ENCODE measurements around the gene ARFRP1. TPM values are rescaled to one million over a fixed set of nuclear protein-coding genes. Genes with fewer than 3 reads are reported as not detected.

The ARFRP1 gene
- total and polyA plus RNA-seq, 2 of the 13 experiments (the other 11 are each of a cell fraction or from before 2014, with no cell fraction given) = 32.0 to 51.1 TPM

GRCh38 chr20:63699466-63700198, 8.1 kb downstream of the ARFRP1 start (continued):
- TF ChIP-seq CHD2 (IDR thresholded peaks at IDR 0.05; ENCODE audit: low read depth, low read length) = 0 out of 2 replicates have a peak, but pooled peaks have one; percentile 25
- 0 out of 2 replicates have a peak, but pooled peaks have one; percentile 53 for TF ChIP-seq ZNF333 (CRISPR knock-in tag; IDR thresholded peaks at IDR 0.05; ENCODE audit: borderline replicate concordance)
- no peak for TF ChIP-seq ZNF225 (CRISPR knock-in tag; IDR thresholded peaks at IDR 0.05)
- no peak for TF ChIP-seq ZSCAN21 (CRISPR knock-in tag; IDR thresholded peaks at IDR 0.05; ENCODE audit: borderline replicate concordance)
- 0 out of 2 replicates have a peak, but pooled peaks have one; percentile 48 for TF ChIP-seq ZNF547 (CRISPR knock-in tag; IDR thresholded peaks at IDR 0.05)
- TF ChIP-seq, protein P1, sequence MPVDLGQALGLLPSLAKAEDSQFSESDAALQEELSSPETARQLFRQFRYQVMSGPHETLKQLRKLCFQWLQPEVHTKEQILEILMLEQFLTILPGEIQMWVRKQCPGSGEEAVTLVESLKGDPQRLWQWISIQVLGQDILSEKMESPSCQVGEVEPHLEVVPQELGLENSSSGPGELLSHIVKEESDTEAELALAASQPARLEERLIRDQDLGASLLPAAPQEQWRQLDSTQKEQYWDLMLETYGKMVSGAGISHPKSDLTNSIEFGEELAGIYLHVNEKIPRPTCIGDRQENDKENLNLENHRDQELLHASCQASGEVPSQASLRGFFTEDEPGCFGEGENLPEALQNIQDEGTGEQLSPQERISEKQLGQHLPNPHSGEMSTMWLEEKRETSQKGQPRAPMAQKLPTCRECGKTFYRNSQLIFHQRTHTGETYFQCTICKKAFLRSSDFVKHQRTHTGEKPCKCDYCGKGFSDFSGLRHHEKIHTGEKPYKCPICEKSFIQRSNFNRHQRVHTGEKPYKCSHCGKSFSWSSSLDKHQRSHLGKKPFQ (CRISPR knock-in tag; IDR thresholded peaks at IDR 0.05; ENCODE audit: insufficient replicate concordance) = no peak
- no peak for TF ChIP-seq JUN (CRISPR knock-in tag; IDR thresholded peaks at IDR 0.05)
- no peak for TF ChIP-seq ZNF577 (CRISPR knock-in tag; IDR thresholded peaks at IDR 0.05; ENCODE audit: borderline replicate concordance, low read depth)
- peak; percentile 63; the same call in 1 of the 2 replicates for TF ChIP-seq GABPB1 (CRISPR knock-in tag; IDR thresholded peaks at IDR 0.05)
- 0 out of 2 replicates have a peak, but pooled peaks have one; percentile 51 for TF ChIP-seq ZNF230 (CRISPR knock-in tag; IDR thresholded peaks at IDR 0.05)
- TF ChIP-seq TFE3 (CRISPR knock-in tag; IDR thresholded peaks at IDR 0.05) = no peak
- no peak for TF ChIP-seq ZNF616 (CRISPR knock-in tag; IDR thresholded peaks at IDR 0.05; ENCODE audit: low read depth)
- 0 out of 2 replicates have a peak, but pooled peaks have one; percentile 1 for TF ChIP-seq POLR2AphosphoS5 (IDR thresholded peaks at IDR 0.05; ENCODE audit: low read depth, low read length)
- no peak for TF ChIP-seq CBX2 (IDR thresholded peaks at IDR 0.05; ENCODE audit: low read depth, low read length)
- no peak for TF ChIP-seq CBX2 (CRISPR knock-in tag; IDR thresholded peaks at IDR 0.05; ENCODE audit: low read depth)
- no peak for TF ChIP-seq ZNF530 (CRISPR knock-in tag; IDR thresholded peaks at IDR 0.05; ENCODE audit: low read depth)
- TF ChIP-seq SP1 (IDR thresholded peaks at IDR 0.05) = no peak
- TF ChIP-seq SP1 (CRISPR knock-in tag; IDR thresholded peaks at IDR 0.05) = no peak
- TF ChIP-seq, protein P2, sequence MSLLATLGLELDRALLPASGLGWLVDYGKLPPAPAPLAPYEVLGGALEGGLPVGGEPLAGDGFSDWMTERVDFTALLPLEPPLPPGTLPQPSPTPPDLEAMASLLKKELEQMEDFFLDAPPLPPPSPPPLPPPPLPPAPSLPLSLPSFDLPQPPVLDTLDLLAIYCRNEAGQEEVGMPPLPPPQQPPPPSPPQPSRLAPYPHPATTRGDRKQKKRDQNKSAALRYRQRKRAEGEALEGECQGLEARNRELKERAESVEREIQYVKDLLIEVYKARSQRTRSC (CRISPR knock-in tag; IDR thresholded peaks at IDR 0.05; ENCODE audit: low read depth) = no peak
- no peak for TF ChIP-seq ZNF589 (CRISPR knock-in tag; conservative IDR thresholded peaks at IDR 0.05)
- TF ChIP-seq, protein P3, sequence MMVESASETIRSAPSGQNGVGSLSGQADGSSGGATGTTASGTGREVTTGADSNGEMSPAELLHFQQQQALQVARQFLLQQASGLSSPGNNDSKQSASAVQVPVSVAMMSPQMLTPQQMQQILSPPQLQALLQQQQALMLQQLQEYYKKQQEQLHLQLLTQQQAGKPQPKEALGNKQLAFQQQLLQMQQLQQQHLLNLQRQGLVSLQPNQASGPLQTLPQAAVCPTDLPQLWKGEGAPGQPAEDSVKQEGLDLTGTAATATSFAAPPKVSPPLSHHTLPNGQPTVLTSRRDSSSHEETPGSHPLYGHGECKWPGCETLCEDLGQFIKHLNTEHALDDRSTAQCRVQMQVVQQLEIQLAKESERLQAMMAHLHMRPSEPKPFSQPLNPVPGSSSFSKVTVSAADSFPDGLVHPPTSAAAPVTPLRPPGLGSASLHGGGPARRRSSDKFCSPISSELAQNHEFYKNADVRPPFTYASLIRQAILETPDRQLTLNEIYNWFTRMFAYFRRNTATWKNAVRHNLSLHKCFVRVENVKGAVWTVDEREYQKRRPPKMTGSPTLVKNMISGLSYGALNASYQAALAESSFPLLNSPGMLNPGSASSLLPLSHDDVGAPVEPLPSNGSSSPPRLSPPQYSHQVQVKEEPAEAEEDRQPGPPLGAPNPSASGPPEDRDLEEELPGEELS (CRISPR knock-in tag; IDR thresholded peaks at IDR 0.05) = no peak
